H1 (cell line): ENCODE measurements around the gene C9orf50. TPM values are rescaled to one million over a fixed set of nuclear protein-coding genes. Genes with fewer than 3 reads are reported as not detected.

Experiments
- CTCF ChIA-PET: fragments of 300-600 bp; sonication (Branson Sonifier 250); formaldehyde crosslinking; loops from one replicate; lab custom pipeline; 2021; ENCODE audit not compliant: partially characterized antibody; lab: Charles Lee
- POLR2A ChIA-PET: fragments of 300-600 bp; sonication (Branson Sonifier 250); formaldehyde crosslinking; loops from one replicate; lab custom pipeline; 2021; ENCODE audit warnings: inconsistent platforms; ENCODE audit not compliant: partially characterized antibody; lab: Charles Lee
- DNase-seq, 2 experiments: peaks; one replicate each; pipeline versions ENCODE4 v3.0.0 to v3.0.0-alpha.2; 2010 to 2022; ENCODE audit warnings: low spot score in 2 of 2, low read depth in 1 of 2, mixed read lengths in 1 of 2
- FAIRE-seq: peaks from 2 replicates; lab custom pipeline; 2011; peaks lifted over from hg19 to GRCh38; lab: Jason Lieb, UNC
- H2AFZ ChIP-seq: 2 replicates; pipeline ENCODE4 v1.8.1; 2012; ENCODE audit warnings: low read length, inconsistent platforms
- H2AK5ac ChIP-seq: 2 replicates; pipeline ENCODE4 v1.6.1; 2013; ENCODE audit warnings: low read depth, low read length
- H2BK120ac ChIP-seq: replicated peaks from 2 replicates; pipeline ENCODE3; 2013; ENCODE audit warnings: low read depth, low read length, inconsistent platforms
- H2BK12ac ChIP-seq: 2 replicates; pipeline ENCODE4 v1.6.1; 2013; ENCODE audit warnings: low read depth, low read length
- H2BK15ac ChIP-seq: 2 replicates; pipeline ENCODE4 v1.6.1; 2013; ENCODE audit warnings: low read length
- H2BK20ac ChIP-seq: 2 replicates; pipeline ENCODE4 v1.6.1; 2013; ENCODE audit warnings: low read length
- H2BK5ac ChIP-seq: 2 replicates; pipeline ENCODE4 v1.6.1; 2013; ENCODE audit warnings: low read depth, low read length
- H3K14ac ChIP-seq: 2 replicates; pipeline ENCODE4 v1.6.1; 2013; ENCODE audit warnings: inconsistent platforms; ENCODE audit not compliant: insufficient read length
- H3K18ac ChIP-seq: 2 replicates; pipeline ENCODE4 v1.6.1; 2013; ENCODE audit warnings: low read length; ENCODE audit errors: extremely low read depth
- H3K23ac ChIP-seq: 2 replicates; pipeline ENCODE4 v1.6.1; 2013; ENCODE audit warnings: inconsistent platforms; ENCODE audit not compliant: insufficient read length
- H3K23me2 ChIP-seq: 2 replicates; pipeline ENCODE4 v1.6.1; 2013; ENCODE audit warnings: low read depth, low read length
- H3K27ac ChIP-seq: 2 replicates; pipeline ENCODE4 v1.6.1; 2011; ENCODE audit warnings: low read depth, low read length, inconsistent platforms
- H3K27me3 ChIP-seq, 4 experiments: replicated peaks in 1 of 4; 1 replicate in 1 of 4; 2 replicates in 3 of 4; pipeline versions ENCODE4 v1.6.1 to v1.8.1; 2011 to 2013; ENCODE audit warnings: low read length in 3 of 4, mild to moderate bottlenecking in 3 of 4, inconsistent platforms in 2 of 4, mixed read lengths in 2 of 4, moderate library complexity in 1 of 4; ENCODE audit not compliant: control insufficient read depth in 3 of 4, insufficient read depth in 3 of 4; ENCODE audit errors: extremely low read depth in 1 of 4
- H3K36me3 ChIP-seq, 4 experiments: 2 replicates each; pipeline versions ENCODE4 v1.6.1 to v1.8.1; 2011 to 2013; ENCODE audit warnings: mild to moderate bottlenecking in 4 of 4, low read length in 3 of 4, moderate library complexity in 2 of 4, control low read depth in 1 of 4, inconsistent platforms in 1 of 4; ENCODE audit not compliant: insufficient read depth in 4 of 4, control insufficient read depth in 2 of 4
- H3K4ac ChIP-seq: replicated peaks from 2 replicates; pipeline ENCODE3; 2013; ENCODE audit warnings: low read length, low read depth, mixed read lengths, inconsistent platforms; ENCODE audit not compliant: insufficient read length
- H3K4me1 ChIP-seq, 4 experiments: replicated peaks in 1 of 4; 1 replicate in 1 of 4; 2 replicates in 3 of 4; pipeline versions ENCODE4 v1.6.1 to v1.8.1; 2011 to 2013; ENCODE audit warnings: low read length in 3 of 4, inconsistent platforms in 2 of 4, mixed read lengths in 1 of 4; ENCODE audit not compliant: insufficient read depth in 4 of 4, control insufficient read depth in 3 of 4
- H3K4me2 ChIP-seq, 2 experiments: 2 replicates each; pipeline versions ENCODE4 v1.6.1 to v1.8.1; 2011 to 2013; ENCODE audit warnings: low read depth in 2 of 2, low read length in 2 of 2, control low read depth in 1 of 2, inconsistent platforms in 1 of 2, mild to moderate bottlenecking in 1 of 2; ENCODE audit not compliant: insufficient read depth in 1 of 2
- H3K4me3 ChIP-seq, 4 experiments: fragments of 200-600, 300-600 bp in 1 of 4; sonication (generic), shearing (Covaris generic), sonication (Bioruptor Twin) in 1 of 4; 2 replicates each; pipeline versions ENCODE4 v1.5.1 to v1.8.1; 2011 to 2016; ENCODE audit warnings: low read length in 4 of 4, low read depth in 3 of 4, control low read depth in 2 of 4, inconsistent platforms in 2 of 4, mild to moderate bottlenecking in 2 of 4, mixed read lengths in 1 of 4, moderate library complexity in 1 of 4; ENCODE audit not compliant: insufficient read depth in 2 of 4; ENCODE audit errors: extremely low read depth in 1 of 4
- H3K56ac ChIP-seq: replicated peaks from 2 replicates; pipeline ENCODE3; 2013; ENCODE audit warnings: low read depth, mild to moderate bottlenecking, mixed read lengths, low read length, inconsistent platforms; ENCODE audit not compliant: insufficient read length
- H3K79me1 ChIP-seq: 2 replicates; pipeline ENCODE4 v1.6.1; 2013; ENCODE audit warnings: low read depth, low read length, control low read depth
- H3K79me2 ChIP-seq, 2 experiments: 2 replicates each; pipeline versions ENCODE4 v1.6.1 to v1.8.1; 2012 to 2013; ENCODE audit warnings: low read length in 2 of 2, mild to moderate bottlenecking in 2 of 2, inconsistent platforms in 1 of 2; ENCODE audit not compliant: insufficient read depth in 2 of 2, control insufficient read depth in 1 of 2
- H3K9ac ChIP-seq, 4 experiments: replicated peaks in 1 of 4; 1 replicate in 1 of 4; 2 replicates in 3 of 4; pipeline versions ENCODE4 v1.6.1 to v1.8.1; 2011 to 2013; ENCODE audit warnings: low read depth in 3 of 4, low read length in 3 of 4, control low read depth in 2 of 4, mild to moderate bottlenecking in 2 of 4, moderate library complexity in 2 of 4, inconsistent platforms in 1 of 4; ENCODE audit errors: extremely low read depth in 1 of 4
- H3K9me3 ChIP-seq, 2 experiments: 2 replicates each; pipeline versions ENCODE4 v1.6.1 to v1.8.1; 2012 to 2013; ENCODE audit warnings: mild to moderate bottlenecking in 2 of 2, moderate library complexity in 2 of 2, control low read depth in 1 of 2, inconsistent platforms in 1 of 2, low read depth in 1 of 2, low read length in 1 of 2, mixed read lengths in 1 of 2; ENCODE audit not compliant: insufficient read depth in 2 of 2
- H4K20me1 ChIP-seq, 2 experiments: replicated peaks in 1 of 2; 2 replicates each; pipeline versions ENCODE3 to v1.8.1; 2011 to 2013; ENCODE audit warnings: inconsistent platforms in 2 of 2, low read length in 2 of 2, mild to moderate bottlenecking in 1 of 2; ENCODE audit not compliant: insufficient read depth in 2 of 2, control insufficient read depth in 1 of 2
- H4K5ac ChIP-seq: 2 replicates; pipeline ENCODE4 v1.6.1; 2013; ENCODE audit warnings: low read length, low read depth, mixed read lengths, inconsistent platforms; ENCODE audit not compliant: insufficient read length
- H4K8ac ChIP-seq: 2 replicates; pipeline ENCODE4 v1.8.0; 2013; ENCODE audit warnings: mild to moderate bottlenecking, moderate library complexity, low read length, inconsistent platforms; ENCODE audit not compliant: insufficient read depth; ENCODE audit errors: extremely low read depth
- H4K91ac ChIP-seq: replicated peaks from 2 replicates; pipeline ENCODE3; 2013; ENCODE audit warnings: low read length, mixed read lengths, inconsistent platforms; ENCODE audit not compliant: insufficient read length
- ASH2L ChIP-seq: fragments of 200-600, 300-600 bp; sonication (generic); IDR thresholded peaks from one replicate; pipeline ENCODE4 v1.7.1; 2017; ENCODE audit warnings: low read length
- ATF3 ChIP-seq: IDR thresholded peaks from 2 replicates; pipeline ENCODE4 v1.6.1; 2011; ENCODE audit warnings: low read depth, mild to moderate bottlenecking, low read length; ENCODE audit not compliant: insufficient read depth
- CBX5 ChIP-seq: fragments of 300-800, 300-1000 bp; sonication (generic); IDR thresholded peaks from 2 replicates; pipeline ENCODE4 v1.7.1; 2016; ENCODE audit warnings: antibody characterized with exemption, low read length, low read depth
- CHD2 ChIP-seq: IDR thresholded peaks from 2 replicates; pipeline ENCODE4 v1.6.1; 2012; ENCODE audit warnings: low read length, improper control_type of control experiment
- CTBP2 ChIP-seq: IDR thresholded peaks from 2 replicates; pipeline ENCODE4 v1.7.0; 2011; ENCODE audit warnings: borderline replicate concordance, mild to moderate bottlenecking, moderate library complexity, mixed read lengths, low read length; ENCODE audit not compliant: insufficient read depth, insufficient read length
- EGR1 ChIP-seq: IDR thresholded peaks from 2 replicates; pipeline ENCODE4 v1.6.1; 2011; ENCODE audit warnings: low read depth, low read length, borderline replicate concordance
- HDAC6 ChIP-seq: IDR thresholded peaks from one replicate; pipeline ENCODE4 v1.7.1; 2012; ENCODE audit warnings: low read depth, mild to moderate bottlenecking, inconsistent platforms, low read length, moderate library complexity
- POLR2AphosphoS5 ChIP-seq: IDR thresholded peaks from 2 replicates; pipeline ENCODE4 v1.6.1; 2011; ENCODE audit warnings: low read depth, low read length
- RBBP5 ChIP-seq: IDR thresholded peaks from 2 replicates; pipeline ENCODE4 v1.7.1; 2012; ENCODE audit warnings: low read depth, mild to moderate bottlenecking, inconsistent platforms, low read length, moderate library complexity, borderline replicate concordance
- RFX5 ChIP-seq: IDR thresholded peaks from 2 replicates; pipeline ENCODE4 v1.6.1; 2011; ENCODE audit warnings: low read depth, low read length, improper control_type of control experiment, borderline replicate concordance
- RXRA ChIP-seq: IDR thresholded peaks from 2 replicates; pipeline ENCODE4 v1.6.1; 2011; ENCODE audit warnings: low read depth, mild to moderate bottlenecking, low read length, moderate library complexity; ENCODE audit not compliant: insufficient read depth
- WGBS, 2 experiments: shearing (Covaris generic) in 1 of 2; methylation state at CpG; one replicate each; pipeline versions ENCODE4 v1.1.6 to v1.1.7; 2013 to 2015; ENCODE audit warnings: low lambda C conversion rate in 2 of 2, mixed read lengths in 2 of 2, inconsistent platforms in 1 of 2, low coverage in 1 of 2, missing lambda C conversion rate in 1 of 2; ENCODE audit not compliant: insufficient replicate concordance in 2 of 2, insufficient coverage in 1 of 2, insufficient read length in 1 of 2; ENCODE audit errors: extremely low coverage in 1 of 2, missing lambda C conversion rate in 1 of 2; 5-methylcytosine and 5-hydroxymethylcytosine counted together
- polyA plus RNA-seq, 7 experiments: library from polyadenylated mRNA; depleted of rRNA in 3 of 7; stranded (reverse) in 5 of 7; unstranded in 2 of 7; fragments of >200 nt in 5 of 7; fragments of 200-250 nt in 2 of 7; gene quantifications; 1 replicate in 5 of 7; 2 replicates in 1 of 7; 4 replicates in 1 of 7; pipeline versions ENCODE4 v1.2.1 to v1.2.3, GENCODE V29; 2011 to 2013; ENCODE audit warnings: missing spikeins in 2 of 7, mixed read lengths in 2 of 7
- total RNA-seq: library from RNA; stranded (reverse); fragmentation: NEBNext Ultra II Directional; extraction: Animal tissue kit (Norgen Biotek cat#: 25700); gene quantifications from 2 replicates; pipeline ENCODE4 v1.2.1, GENCODE V29; 2021
- TF ChIP-seq, protein P1 (sequence below), 3 experiments: IDR thresholded peaks; 1 replicate in 2 of 3; 2 replicates in 1 of 3; pipeline versions ENCODE4 v1.5.1 to v1.6.1; 2011; ENCODE audit warnings: low read length in 3 of 3, mild to moderate bottlenecking in 3 of 3, inconsistent platforms in 2 of 3, low read depth in 1 of 3, moderate library complexity in 1 of 3; ENCODE audit not compliant: insufficient read depth in 1 of 3; ENCODE audit errors: control extremely low read depth in 1 of 3

Gene C9orf50
- total and polyA plus RNA-seq, 2 of the 8 experiments (the other 6 are each of a cell fraction or from before 2014, with no cell fraction given) = not detected

GRCh38 chr9:129648764-129649115 lies 27.8 kb upstream of the C9orf50 start:
- 80% methylated on average over 6 of the region's 10 CpGs; no CpG with 5 or more reads in 1 of the 2 experiments for WGBS, 2 experiments
- TF ChIP-seq RFX5 (no peak), RXRA (no peak), HDAC6 (no peak), CTBP2 (no peak), CBX5 (no peak), POLR2AphosphoS5 (no peak), EGR1 (no peak), ASH2L (no peak), RBBP5 (no peak), ATF3 (no peak), CHD2 (no peak)
- TF ChIP-seq, protein P1, sequence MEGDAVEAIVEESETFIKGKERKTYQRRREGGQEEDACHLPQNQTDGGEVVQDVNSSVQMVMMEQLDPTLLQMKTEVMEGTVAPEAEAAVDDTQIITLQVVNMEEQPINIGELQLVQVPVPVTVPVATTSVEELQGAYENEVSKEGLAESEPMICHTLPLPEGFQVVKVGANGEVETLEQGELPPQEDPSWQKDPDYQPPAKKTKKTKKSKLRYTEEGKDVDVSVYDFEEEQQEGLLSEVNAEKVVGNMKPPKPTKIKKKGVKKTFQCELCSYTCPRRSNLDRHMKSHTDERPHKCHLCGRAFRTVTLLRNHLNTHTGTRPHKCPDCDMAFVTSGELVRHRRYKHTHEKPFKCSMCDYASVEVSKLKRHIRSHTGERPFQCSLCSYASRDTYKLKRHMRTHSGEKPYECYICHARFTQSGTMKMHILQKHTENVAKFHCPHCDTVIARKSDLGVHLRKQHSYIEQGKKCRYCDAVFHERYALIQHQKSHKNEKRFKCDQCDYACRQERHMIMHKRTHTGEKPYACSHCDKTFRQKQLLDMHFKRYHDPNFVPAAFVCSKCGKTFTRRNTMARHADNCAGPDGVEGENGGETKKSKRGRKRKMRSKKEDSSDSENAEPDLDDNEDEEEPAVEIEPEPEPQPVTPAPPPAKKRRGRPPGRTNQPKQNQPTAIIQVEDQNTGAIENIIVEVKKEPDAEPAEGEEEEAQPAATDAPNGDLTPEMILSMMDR (IDR thresholded peaks at IDR 0.05; ENCODE audit: control extremely low read depth in 1 of 3, insufficient read depth in 1 of 3, low read depth in 1 of 3, low read length in 3 of 3) = no peak

More at GRCh38 chr9:129648764-129649115, 27.8 kb upstream of the C9orf50 start:
- Histone ChIP-seq H2BK15ac (no peak overlapping the region), H3K4ac (no peak overlapping the region), H3K27me3 (no peaks in the 10 kb centered on the region), H4K5ac (no peak overlapping the region), H3K56ac (no peak overlapping the region), H3K18ac (no peak overlapping the region), H3K4me1 (no peaks in the 10 kb centered on the region), H2BK12ac (no peak overlapping the region), H3K14ac (no peak overlapping the region), H3K79me2 (no peaks in the 10 kb centered on the region), H3K4me2 (no peak overlapping the region), H2BK120ac (no peak overlapping the region), H3K27ac (no peak overlapping the region), H2BK20ac (no peak overlapping the region), H4K8ac (no peak overlapping the region), H3K23ac (no peak overlapping the region), H3K4me3 (no peak overlapping the region), H4K91ac (no peak overlapping the region), H3K36me3 (no peaks in the 10 kb centered on the region), H3K9ac (no peak overlapping the region), H3K9me3 (no peaks in the 10 kb centered on the region), H2AK5ac (no peak overlapping the region), H2BK5ac (no peak overlapping the region), H3K23me2 (peaks cover 6% of the 10 kb centered on the region; the same call in 1 of the 2 replicates), H3K79me1 (no peaks in the 10 kb centered on the region), H4K20me1 (peaks cover 0 to 6% of the 10 kb centered on the region in 2 experiments), H2AFZ (no peak overlapping the region)
- ChIA-PET CTCF (no interaction called here), POLR2A (no interaction called here)
- DNase-seq (no peak), FAIRE-seq (no peak)
